ENCODE measurements around the gene CLIP2.
A peak's percentile ranks its signal among the peaks of the same experiment; 100 is the strongest.
"Not testable (repeated sequence)": the region's sequence is repeated elsewhere in the genome, so short reads cannot be mapped to it uniquely, and the experiment has no call there.

Gene CLIP2

GRCh38 chr7:74299401-74299800, 10.2 kb downstream of the CLIP2 start:
- no peak for TF ChIP-seq GATA1 (IDR thresholded peaks at IDR 0.05; ENCODE audit: low read depth, low read length)
- DNase-seq, result no peak

GRCh38 chr7:74300926-74301325, 11.7 kb downstream of the CLIP2 start:
- TF ChIP-seq POLR2A (IDR thresholded peaks at IDR 0.05; ENCODE audit: low read length) (no peak), GATA1 (IDR thresholded peaks at IDR 0.05; ENCODE audit: low read depth, low read length) (no peak)

DNA sequence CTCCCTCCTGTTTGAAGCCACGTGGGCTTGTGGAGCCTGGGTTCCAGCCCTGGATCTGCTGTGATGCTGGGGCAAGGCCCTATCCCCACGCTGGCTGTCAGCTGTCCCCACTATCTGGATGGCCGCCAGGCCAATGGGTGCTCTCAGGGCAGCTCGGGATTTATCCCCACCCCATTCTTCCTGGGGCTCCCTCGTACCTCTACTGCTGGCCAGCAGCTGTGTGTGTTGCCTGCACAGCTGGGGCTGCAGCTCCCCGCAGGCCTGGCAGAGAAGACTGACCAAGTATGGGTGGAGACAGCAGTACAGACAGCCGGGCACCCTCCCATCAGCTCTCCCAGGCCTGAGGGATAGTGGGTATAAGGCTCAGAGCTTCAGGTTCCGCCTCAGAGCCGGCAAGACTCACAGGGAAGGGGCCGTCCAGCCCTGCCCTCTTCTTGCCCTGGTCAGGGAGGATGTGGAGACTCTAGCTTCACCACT, 13.6 kb downstream of the CLIP2 start:
- TF ChIP-seq POLR2A (IDR thresholded peaks at IDR 0.05; ENCODE audit: low read length), result no peak
- TF ChIP-seq GATA1 (IDR thresholded peaks at IDR 0.05; ENCODE audit: low read depth, low read length), result no peak
- no peak for DNase-seq

More at GRCh38 chr7:74300926-74301325, 11.7 kb downstream of the CLIP2 start:
- no peak for DNase-seq

GRCh38 chr7:74304550-74304949, 15.3 kb downstream of the CLIP2 start:
- no peak for TF ChIP-seq GATA1 (IDR thresholded peaks at IDR 0.05; ENCODE audit: low read depth, low read length)
- no peak for TF ChIP-seq POLR2A (IDR thresholded peaks at IDR 0.05; ENCODE audit: low read length)
- no peak for DNase-seq

DNA sequence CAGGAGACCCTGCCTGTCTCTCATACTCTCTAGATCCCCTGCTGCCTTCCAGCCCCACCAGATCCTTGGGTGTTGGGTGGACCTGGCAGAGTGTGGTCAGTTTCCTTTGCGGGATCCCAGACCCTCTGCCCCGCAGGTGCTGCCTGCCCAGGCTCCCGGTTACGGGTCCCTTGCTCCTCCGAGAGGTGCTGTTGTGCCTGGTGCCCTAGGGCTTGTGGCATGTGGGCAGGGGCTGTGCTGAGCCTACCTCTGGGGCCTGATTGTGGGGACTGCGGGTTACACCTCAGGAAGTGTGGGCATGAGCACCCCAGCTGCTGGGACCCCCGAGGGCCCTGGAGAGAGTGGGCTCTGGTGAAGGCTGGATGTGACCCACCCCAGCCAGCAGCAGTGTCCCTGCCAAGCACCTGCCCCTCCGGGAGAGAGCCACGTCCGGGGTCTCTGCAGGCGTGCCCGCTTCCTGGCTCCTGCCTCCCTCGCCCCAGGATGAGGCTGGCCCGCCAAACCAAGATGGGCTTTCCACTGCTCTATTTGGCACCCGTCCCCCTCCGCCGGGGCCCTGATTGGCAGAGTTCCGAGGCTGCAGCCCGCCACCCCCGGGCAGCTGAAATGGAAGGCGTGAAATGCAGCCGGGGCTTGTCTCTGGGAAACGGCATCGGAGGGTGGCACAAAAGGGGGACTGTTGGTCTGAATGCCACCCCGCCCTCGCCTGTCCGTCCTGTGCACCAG, 17.0 kb downstream of the CLIP2 start:
- TF ChIP-seq GATA1 (IDR thresholded peaks at IDR 0.05; ENCODE audit: low read depth, low read length), result no peak
- TF ChIP-seq POLR2A (IDR thresholded peaks at IDR 0.05; ENCODE audit: low read length), result no peak
- DNase-seq, result no peak

DNA sequence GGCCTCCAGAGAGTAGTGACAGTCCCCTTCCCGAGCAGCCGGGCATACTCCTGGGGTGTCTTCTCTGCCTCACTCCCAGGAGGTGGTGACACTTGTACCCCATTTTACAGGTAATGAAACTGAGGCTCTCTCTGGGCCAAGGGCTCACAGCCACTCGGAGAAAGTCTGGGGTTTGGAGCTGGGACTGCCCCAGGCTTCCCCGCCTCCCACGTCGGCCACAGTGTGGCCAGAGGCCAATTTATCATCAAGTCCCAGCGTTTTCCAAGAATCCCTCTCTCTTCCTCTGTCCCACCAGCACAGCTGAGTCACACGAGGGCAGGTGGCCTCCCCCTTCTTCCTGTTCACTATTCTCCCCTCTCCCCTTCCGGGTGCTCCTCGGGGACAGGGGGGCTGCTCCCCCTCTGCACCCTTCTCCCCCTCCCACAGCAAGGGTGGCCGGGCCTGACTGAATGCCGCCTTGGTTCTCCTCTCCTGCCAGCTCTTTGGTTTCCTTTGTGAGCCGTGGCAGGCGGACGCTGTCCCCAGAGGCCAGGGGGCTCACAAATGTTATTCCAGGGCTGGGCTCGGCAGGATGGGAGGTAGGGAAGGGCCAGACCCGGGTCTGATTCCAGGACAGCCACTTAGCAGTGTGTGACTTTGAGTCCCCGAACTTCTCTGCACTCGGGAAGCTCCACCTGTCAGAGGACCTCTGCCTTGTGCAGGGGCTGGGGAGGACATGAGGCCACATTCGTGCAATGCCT, 17.7 kb downstream of the CLIP2 start:
- no peak for DNase-seq
- TF ChIP-seq POLR2A (IDR thresholded peaks at IDR 0.05; ENCODE audit: low read length) (no peak), GATA1 (IDR thresholded peaks at IDR 0.05; ENCODE audit: low read depth, low read length) (no peak)

GRCh38 chr7:74307738-74308505, 18.7 kb downstream of the CLIP2 start:
- no peak for DNase-seq

DNA sequence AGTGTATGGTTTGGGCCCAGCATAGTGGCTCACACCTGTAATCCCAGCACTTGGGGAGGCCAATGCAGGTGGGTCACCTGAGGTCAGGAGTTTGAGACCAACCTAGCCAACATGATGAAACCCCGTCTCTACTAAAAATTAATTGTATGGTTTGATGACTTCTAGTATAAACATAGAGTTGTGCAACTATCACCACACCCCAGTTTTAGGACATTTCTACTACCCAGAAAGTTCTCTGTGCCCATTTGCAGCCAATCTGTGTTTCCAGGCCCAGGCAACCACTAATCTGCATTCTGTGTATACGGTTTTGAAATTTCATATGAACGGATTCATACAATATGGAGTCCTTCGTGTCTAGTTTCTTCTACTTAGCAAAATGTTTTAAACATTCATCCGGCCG, 20.0 kb downstream of the CLIP2 start:
- DNase-seq, result no peak
- TF ChIP-seq POLR2A (IDR thresholded peaks at IDR 0.05; ENCODE audit: low read length) (no peak), GATA1 (IDR thresholded peaks at IDR 0.05; ENCODE audit: low read depth, low read length) (no peak)

More at GRCh38 chr7:74307738-74308505, 18.7 kb downstream of the CLIP2 start:
- TF ChIP-seq GATA1 (IDR thresholded peaks at IDR 0.05; ENCODE audit: low read depth, low read length) (no peak), POLR2A (IDR thresholded peaks at IDR 0.05; ENCODE audit: low read length) (no peak)

GRCh38 chr7:74311305-74311744, 22.1 kb downstream of the CLIP2 start:
- peak in 1 of 2 experiments; percentile 16 for DNase-seq

GRCh38 chr7:74312418-74313028, 23.3 kb downstream of the CLIP2 start:
- DNase-seq, result no peak
- TF ChIP-seq POLR2A (IDR thresholded peaks at IDR 0.05; ENCODE audit: low read length) (no peak), GATA1 (IDR thresholded peaks at IDR 0.05; ENCODE audit: low read depth, low read length) (no peak)

More at GRCh38 chr7:74311305-74311744, 22.1 kb downstream of the CLIP2 start:
- no peak for TF ChIP-seq POLR2A (IDR thresholded peaks at IDR 0.05; ENCODE audit: low read length)
- TF ChIP-seq GATA1 (IDR thresholded peaks at IDR 0.05; ENCODE audit: low read depth, low read length), result no peak

DNA sequence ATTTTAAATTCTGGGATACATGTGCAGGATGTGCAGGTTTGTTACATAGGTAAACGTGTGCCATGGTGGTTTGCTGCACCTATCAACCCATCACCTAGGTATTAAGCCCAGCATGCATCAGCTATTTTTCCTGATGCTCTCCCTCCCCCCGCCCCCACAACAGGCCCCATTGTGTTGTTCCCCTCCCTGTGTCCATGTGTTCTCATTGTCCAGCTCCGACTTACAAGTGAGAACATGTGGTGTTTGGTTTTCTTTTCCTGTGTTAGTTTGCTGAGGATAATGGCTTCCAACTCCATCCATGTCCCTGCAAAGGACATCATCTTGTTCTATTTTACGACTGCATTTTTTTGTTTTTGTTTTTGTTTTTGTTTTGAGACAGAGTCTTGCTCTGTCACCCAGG, 26.7 kb downstream of the CLIP2 start:
- DNase-seq, result not testable (repeated sequence)

GRCh38 chr7:74317146-74317782, 28.1 kb downstream of the CLIP2 start:
- DNase-seq, result no peak
- TF ChIP-seq GATA1 (IDR thresholded peaks at IDR 0.05; ENCODE audit: low read depth, low read length), result no peak
- no peak for TF ChIP-seq POLR2A (IDR thresholded peaks at IDR 0.05; ENCODE audit: low read length)

DNA sequence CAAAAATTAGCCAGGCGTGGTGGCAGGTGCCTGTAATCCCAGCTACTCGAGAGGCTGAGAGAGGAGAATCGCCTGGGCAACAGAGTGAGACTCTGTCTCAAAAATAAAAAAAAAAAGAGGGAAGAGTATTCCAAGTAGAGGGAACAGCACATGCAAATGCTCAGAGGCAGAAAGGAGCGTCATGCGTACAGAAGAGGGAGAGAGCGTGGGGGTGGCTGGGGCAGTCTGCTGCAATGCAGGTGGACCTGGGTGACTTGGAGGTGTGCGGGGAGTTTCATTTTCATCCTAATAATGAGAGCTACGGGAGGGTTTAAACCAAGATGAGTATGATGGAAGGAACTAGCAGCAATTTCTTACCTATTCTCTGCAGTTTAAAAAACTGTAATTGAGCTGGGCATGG, 28.8 kb downstream of the CLIP2 start:
- no peak for TF ChIP-seq GATA1 (IDR thresholded peaks at IDR 0.05; ENCODE audit: low read depth, low read length)
- no peak for DNase-seq
